GM21717 (cell line): Measurements from ENCODE around the gene CORO2B.

Experiments used
- ATAC-seq: cut with Tn5 transposase; IDR thresholded peaks from one replicate; pipeline ENCODE4 v1.9.1; 2021; ENCODE audit warnings: mild to moderate bottlenecking, moderate library complexity; ENCODE audit not compliant: unreplicated experiment

The CORO2B gene

DNA sequence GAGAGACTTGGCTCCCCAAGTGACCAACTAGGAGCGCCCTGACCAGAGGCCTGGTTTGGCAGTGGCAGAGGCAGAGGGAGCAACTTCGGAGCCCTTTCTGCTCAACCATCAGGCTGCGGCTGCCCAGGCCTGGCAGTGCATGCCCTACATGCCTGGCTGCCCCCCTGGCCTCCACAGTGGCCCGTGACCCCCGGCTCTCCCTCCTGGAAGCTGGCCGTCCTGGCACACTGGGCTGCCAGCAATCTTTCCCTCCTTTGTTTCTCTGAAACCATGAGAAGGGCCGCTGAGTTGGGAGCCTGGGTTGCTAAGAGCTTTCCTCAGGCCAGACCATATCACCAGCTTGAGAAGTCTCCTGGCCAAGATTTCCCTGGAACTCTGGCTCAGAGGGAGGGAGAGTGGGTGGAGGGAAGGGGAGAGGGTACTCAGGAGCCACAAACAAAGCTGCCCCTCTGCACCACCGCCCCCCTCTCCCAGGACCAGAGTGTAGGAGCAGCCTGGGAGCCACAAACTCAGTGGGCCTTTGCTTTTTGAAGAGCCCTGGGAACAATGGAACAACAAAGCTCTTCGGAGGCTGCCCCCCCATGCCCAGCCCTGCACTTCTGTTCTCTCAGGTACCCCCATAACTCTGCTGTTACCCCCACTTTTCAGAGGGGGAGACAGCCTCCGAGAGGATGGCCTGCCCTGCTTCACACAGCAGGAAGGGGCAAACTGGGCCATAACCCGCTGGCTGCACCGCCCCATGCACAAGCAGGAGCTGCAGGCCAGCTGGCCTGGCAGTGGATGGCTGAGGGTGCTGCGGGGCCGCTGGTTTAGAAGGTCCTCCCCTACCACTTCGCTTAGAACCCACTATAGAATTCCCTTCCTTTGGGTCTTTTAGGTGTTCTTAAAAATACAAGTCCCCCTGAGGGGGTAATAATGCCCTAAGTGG, 11.3 kb downstream of the CORO2B start:
- ATAC-seq: no peak

DNA sequence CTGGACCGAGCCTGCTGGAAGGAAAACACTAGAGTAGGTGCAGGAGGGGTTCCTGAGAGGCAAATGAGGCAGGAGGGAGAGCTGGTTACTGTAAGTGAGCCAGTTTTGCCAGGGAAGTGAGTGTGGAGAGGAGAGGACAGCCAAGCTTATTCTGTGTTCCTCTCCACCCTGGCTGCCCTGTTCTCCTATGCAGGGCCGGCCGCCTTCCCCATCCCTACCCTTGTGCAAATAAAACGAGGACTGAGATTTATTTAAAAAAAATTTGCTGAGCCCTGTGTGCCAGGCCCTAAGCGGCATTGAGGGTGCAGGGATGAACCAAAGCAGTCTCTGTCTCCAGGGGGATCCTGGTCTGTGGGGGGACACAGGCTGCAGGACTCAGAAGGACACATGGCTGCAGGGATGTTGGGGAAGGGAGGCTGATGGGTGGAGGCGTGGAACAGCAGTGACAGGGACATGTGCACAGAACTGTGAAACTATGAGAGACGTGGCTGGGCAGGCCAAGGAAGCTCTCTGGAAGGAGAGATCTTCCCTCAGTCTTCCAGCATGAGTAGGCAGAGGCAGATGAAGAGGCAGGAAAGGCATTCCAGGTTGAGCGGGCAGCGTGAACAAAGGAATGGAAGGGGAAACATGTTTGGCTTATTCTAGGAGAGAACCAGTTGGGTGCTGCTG, 12.1 kb downstream of the CORO2B start:
- no peak for ATAC-seq

DNA sequence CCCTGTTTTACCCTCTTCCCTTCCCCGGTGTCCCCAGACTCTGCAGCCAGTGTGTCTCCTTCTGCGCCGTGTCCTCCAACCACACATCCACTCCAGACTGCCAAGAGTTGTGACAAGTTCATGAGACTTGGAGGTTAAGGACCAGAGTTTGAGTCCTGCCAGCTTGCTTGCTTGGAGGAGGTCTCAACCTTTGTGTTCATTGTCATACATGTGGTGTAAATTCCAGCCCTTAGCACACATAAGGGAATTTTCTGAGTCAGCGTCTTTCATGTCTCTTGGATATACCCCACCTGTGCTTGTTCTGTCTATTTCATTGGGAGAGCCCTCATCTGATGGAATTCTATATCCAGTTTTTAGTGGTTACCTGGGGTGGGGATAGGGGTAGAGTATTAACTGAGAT, 13.3 kb downstream of the CORO2B start:
- ATAC-seq: no peak

DNA sequence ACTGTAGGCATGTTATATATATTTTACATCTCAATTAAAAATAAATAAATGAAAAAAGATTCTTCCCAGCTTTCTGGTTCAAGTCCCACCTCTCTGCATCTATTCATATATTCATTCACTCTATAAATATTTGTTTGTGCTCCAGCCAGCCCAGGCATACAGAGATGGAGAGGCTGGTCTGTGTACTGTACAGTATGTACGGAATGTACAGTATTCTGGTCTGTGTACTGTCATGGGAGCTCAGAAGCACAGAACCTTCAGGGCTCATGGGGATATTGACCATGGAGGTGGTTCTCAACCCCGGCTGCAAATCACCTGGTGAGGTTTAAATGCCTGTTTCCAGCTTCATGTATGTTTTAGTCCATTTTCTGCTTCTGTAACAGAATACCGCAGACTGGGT, 13.8 kb downstream of the CORO2B start:
- no peak for ATAC-seq

DNA sequence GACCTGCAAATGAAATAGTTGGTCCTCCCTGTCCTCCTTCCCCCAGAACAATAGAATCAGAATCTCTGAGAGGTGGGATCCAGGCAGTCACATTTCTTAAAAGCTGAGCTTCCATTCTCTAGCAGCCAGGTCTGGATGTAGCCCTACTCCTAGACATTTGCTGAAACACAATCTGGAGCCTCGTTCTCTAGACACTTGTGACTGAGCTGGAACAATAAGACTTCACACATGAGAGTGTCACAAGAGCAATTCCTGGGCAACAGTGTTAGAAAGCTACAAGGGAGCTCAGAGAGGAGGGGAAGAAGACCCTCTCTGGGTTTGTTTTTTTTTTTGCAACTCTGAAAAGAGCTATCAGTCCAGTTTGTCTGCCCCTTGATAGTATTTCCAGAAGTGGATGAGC, 14.5 kb downstream of the CORO2B start:
- ATAC-seq: no peak

DNA sequence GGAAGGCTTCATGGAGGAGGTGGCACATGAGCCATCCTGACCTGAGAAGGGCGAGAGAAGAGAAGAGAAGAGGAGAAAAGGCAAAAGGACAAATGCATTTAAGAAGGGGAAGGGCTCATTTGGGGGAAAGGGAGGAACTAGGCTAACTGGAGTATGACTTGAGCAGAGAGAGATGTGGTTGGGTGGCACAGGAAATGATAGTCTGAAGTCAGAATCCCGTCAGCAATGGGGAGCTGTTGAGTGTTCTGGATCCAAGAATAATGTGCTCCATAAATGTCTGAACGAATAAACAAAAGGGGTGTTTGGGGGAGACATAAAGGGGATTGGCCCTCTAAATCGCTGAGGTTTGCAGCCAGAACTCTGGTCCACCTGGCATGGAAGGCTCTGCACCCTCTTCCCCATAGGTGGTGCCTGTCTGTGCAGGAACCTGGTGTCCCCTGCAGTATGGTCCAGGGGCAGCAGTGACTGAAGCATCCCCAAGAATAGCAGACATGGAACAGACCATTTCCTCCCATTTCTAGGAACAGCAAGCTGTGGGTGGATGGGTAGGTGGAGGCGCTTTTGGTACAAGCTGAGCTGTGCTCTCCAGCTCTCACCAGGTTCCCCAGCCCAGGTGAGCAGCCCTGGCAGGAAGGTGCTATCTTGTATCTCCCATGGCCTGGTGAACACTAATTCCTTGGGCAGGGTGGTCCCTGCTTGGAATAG, 15.2 kb downstream of the CORO2B start:
- ATAC-seq: no peak

DNA sequence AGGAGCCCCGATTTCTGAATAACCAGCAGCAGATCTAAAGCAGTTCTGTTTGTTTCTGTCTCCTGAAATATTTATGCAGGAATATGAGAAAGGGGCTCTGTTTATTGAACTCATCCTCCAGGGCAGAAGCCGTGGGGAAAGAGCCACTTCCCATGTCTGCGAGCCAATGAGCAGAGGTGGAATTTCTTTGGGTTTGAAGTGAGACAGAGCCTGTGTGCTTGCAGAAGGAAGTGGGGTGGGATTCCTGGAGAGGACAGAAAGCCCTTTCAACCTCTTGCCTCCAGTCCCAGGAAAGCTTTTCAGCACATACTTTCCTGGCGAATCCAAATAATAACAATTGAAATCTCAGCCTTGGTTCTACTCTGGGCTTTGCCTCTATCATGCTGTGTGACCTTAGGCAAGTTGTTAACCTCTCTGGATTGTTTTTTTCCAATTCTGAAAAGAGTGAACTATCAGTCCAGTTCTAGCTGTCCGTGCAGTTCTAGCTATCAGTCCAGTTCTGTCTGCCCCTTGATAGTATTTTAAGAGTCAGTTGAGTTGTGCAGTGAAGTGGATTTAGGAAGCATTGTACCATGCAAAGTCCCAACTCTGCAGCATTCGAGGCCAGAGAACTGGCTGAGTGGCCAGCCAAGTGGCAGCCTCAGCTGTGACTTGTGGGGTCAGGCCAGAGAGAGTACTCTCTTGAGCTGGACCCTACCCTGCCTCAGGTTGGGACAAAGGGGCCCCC, 15.9 kb downstream of the CORO2B start:
- no peak for ATAC-seq

DNA sequence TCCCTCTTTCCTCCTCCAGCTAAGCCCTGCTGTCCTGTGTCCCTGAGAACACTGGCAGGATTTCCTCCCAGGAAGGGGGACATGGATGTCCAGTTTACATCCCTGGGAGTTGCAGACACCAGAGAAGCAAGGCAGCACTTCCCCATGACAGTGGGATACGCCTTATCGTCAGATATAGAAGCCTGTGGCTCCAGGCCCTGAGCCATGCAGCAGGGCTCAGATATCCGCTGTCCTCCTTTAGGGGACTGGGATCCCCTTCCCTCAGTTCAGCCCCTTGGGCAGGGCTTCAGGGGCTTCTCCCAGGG, 16.4 kb downstream of the CORO2B start:
- ATAC-seq: no peak

DNA sequence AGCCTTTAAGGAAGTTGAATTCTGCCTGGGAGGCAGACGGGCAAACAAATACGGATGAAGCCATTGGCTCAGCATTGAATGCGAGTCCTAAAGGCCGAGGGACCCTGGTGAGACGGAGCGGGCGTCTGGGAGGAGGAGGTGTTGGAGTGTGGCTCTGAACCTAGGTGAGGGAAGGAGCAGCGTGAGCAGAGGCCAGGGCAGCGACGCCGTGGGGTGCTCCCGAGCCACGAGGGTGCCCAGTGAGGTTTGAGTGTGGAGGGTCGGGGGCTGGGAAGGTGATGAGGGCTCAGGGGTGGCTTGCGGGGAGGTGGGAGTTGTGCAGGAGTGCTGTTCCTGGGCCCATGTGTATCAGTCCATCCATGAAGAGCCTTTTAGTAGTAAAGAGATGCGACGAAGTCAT, 17.0 kb downstream of the CORO2B start:
- ATAC-seq: no peak

DNA sequence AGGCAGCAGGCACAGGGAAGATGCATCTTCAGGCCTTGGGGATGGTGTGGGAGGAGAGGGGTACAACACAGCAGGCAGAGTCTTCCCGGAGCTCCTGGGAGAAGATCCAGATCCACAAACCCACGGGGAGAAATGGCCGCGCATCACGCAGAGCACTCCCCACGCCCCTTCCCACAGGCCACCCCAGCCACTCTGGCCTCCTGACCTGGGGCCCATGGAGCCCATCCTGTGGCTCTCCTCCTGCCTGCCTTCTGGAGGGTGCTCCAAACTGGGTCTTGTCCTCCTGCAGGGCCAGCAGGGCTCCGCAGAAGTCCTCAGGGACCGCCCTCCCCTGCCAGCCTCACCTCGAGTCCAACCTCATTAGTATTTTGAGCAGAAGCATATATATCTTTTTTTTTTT, 17.9 kb downstream of the CORO2B start:
- ATAC-seq: no peak

DNA sequence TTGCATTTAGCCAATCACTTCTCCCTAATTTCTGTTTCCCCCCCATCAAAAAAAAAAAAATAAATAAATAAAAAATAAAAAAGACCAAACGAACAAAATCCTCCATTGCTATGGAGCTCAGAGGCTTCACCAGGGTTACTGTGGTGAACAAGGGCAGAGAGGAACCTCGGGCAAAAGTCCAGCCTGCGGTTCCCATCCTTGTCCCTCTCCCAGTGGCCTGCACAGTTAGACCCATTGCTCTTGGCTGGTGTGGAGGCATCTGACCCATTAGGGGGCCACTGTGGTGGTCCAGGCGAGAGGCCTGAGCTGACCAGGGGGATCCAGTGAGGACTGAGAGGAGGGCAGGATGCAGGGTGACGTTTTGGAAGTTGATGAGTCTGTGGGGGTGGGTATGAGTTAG, 18.8 kb downstream of the CORO2B start:
- ATAC-seq: no peak

DNA sequence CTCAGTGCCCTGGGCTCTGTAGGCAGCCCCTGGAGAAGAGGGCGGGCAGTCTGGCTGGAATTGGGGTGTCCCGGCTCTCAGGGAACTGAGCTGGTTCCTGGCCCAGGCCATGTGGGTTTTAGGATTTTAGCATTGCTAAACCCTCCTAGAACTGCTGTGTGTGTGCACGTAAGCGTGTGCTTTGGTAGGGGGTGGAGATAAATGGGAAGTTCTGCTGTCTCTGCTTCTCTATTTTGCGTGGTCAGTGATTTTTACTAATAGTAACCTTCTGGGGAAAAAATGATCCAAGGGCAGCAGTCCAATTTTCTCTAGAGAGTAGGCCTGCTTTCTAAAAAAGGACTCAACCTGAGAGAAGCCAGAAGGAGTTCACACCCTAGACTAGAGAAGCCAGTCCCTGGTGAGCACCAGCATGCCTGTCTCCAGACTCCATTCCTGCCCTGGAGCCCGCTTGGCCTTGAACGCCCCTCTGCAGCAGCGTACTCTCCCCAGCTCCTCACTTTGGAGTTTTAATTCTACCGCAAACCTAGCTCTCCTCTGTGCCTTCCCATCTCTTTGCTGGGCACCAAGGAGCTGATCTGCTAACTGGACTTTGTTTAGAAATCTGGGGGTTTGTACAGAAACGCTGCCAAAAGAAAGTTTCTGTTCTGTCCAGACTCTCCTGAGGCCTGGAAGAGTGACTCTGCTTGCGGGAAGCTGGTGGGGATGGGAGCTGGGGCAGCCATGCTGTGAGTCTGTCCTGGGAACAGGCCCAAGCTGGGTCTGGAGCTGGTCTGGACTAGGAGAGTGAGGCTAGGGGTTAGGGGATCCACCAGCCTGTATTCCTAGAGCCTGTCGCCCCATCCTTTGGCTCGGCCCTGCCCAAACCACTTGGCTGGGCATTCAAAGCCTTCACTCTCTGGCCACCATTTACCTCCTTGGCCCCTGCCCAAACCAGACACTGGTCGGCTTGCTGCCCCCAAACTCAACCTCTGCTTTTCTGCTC, 19.7 kb downstream of the CORO2B start:
- no peak for ATAC-seq

DNA sequence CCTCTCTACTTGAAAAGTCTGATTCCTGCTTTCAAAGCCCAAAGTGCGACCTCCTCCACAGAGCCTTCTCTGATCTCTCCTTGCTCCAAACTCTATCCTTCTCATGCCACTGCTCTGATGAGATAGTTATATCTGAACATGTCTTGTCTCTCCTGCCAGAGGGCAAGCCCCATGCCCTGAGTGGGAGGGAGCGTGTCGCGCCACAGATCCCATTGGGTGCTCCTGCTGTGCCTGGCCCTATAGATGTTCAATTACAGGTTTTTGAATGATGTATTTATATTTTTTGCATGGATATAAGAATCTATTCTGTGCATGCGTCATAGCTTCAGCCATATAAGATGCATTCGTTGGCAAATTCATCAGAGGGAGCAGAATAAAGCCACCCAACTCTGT, 20.4 kb downstream of the CORO2B start:
- ATAC-seq: no peak

DNA sequence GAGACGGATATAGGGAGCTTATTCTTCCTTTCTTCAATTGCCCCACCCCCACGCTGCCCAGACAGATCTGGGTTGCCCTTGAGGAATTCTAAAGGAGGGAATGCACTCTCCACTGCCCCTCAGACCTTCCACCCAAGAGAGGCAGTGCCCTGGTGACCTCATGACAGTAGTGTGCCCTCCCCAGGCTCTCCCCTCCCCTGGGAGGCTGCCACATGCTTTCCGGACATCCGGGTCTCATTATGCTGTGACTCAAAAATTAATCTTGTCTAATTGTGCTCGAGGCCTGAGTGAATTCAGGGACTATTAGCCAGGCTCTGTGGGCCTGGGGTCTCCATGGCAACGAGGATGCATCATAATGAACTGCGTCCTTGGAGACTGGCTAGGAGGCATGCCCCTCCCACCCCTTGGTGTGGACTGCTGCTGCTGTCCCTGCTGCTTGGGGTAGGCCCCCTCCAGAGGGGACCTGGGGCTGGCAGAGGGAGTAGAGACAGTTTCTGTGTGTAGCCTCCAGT, 20.8 kb downstream of the CORO2B start:
- no peak for ATAC-seq

DNA sequence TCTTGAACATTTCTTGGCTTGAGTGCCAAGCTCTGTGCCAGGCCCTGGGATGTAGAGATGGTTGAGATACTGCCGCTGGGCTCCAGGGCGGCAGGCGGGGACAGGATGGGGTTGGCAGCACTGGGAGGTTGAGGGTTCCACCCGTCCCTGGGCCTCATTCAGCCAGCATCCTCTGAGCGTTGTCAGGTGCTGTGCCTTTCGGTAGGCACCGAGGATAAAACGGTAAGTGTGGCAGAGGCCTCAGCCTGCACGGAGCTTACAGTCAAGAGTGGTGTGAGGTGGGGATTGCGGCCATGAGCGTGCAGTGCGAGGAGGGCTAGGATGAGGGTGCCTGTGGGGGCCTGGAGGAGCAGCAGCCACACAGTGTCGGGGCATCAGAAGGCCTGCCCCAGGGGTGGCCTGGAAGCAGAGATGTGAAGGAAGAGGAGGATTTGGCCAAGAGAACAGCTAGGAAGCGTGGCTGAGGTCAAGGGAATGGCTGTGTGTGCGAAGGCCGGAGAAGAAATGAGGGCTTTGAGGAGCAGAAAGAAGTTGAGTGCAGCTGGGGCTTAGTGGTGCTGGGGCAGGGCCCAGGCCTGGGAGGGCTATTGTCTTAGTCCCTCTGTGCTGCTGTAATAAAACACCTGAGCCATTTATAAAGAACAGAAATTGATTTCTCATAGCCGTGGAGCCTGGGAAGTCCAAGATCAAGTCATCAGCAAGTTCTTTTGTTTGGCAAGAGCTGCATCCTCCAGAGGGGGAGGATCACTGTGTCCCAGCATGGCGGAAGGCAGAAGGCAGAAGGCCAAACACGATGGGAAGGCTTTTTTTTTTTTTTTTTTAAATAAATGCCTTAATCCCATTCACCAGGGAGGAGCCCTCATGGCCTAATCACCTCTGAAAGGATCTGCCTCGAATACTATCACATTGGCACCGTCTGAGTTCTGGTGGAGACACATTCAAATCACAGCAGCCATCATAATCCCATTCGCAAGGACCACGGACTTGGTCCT, 22.7 kb downstream of the CORO2B start:
- ATAC-seq: no peak

DNA sequence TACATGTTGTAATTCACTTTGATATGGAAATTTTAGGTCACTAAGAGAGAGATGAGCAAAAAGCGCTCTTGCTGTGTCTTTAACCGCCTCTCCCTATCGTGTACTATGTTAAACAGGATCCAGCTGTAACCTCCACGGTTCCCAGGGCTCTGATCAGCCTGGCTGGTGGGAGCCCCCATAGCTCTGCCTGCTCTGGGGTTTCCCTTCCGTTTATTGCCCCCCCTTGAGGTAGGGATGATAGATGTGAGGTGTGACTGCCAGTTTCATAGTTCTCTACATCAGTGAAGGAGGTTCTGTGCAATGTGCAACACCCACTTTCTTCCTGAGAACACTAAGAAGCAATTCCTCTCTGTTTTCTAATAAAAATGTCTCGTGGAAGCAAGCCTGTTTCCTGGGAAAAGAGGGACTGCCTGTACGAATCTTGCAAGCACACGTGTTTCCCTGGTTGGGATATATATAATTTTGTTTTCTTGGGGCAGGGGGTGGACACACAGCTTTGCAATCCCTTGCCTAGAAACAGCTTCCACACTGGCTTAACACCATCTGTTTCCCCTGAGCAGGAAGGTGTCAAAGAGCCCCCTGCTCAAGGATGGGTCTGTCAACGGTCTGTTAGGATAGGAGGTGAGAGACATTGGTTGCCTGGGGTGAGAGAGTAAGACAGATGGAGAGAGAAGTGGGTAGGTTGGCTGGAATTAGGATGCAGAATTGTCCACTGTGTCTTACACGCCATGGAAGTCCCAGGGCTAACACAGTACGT, 23.8 kb downstream of the CORO2B start:
- ATAC-seq: no peak

DNA sequence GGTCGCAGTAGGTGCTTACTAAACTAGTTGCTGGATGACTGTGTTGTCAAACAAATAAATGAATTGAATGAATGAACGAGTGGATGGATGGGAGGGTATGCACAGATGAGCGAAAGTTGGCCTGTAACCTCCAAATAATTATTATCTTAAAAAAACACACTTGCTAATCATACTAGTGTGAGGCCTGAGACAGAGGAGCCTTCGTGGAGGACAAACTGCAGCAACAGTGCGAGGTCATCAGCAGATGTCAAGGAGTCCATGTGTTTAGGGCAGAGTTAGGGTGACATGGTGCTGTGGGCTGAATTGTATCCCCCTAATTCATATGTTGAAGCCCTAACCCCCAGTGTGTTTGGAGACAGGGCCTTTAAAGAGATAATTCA, 24.4 kb downstream of the CORO2B start:
- no peak for ATAC-seq

DNA sequence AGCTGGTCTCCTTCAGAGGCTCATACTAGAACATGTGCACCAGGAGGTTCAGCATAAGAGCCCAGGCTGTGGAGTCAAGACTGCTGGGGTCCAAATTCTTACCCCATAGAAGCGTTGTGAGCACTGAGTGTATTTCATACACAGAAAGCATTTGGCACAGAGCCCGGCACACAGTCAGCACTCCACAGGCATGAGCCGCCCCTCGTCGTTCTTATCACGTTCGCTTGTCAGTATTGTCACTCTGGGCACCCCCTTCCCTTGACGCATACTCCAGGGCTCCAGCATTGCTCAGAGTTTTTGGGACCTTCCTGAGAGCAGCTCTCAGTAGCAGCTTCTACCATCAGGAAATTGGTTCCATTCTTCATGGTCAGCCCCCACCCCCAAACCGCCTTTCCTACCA, 25.2 kb downstream of the CORO2B start:
- ATAC-seq: no peak
